ENCODE results near the gene ARHGAP26.
A peak's percentile ranks its signal among the peaks of the same experiment; 100 is the strongest.

ARHGAP26 gene

DNA sequence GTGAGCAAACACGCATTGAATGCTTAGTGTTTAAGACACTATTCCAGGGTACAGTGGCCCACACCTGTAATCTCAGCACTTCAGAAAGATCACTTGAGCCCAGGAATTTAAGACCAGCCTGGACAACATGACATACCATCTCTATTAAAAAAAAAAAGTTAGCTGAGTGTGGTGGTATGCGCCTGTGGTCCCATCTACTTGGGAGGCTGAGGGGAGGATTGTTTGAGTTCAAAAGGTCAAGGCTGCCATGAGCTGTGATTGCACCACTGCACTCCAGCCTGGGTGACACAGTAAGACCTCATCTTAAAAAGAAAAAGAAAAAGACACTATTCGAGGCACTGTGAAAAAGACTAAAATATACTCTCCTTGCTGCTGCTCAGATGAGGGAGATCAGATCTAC is 392.6 kb downstream of the ARHGAP26 start:
- Histone ChIP-seq H3K9me3 (ENCODE audit: control insufficient read depth, insufficient read depth, low read length) (no peaks in the 10 kb centered on the region), H3K9ac (ENCODE audit: low read depth, low read length) (no peak overlapping the region), H3K27ac (ENCODE audit: low read depth, low read length) (no peak overlapping the region), H3K27me3 (ENCODE audit: control insufficient read depth, insufficient read depth, low read length) (no peaks in the 10 kb centered on the region), H3K4me3 (ENCODE audit: low read depth, low read length) (no peak overlapping the region), H3K36me3 (ENCODE audit: control insufficient read depth, insufficient read depth, low read length) (no peaks in the 10 kb centered on the region), H3K4me1 (ENCODE audit: control insufficient read depth, insufficient read depth, low read length) (0 out of 2 replicates have a peak, but pooled peaks cover 2% of the 10 kb centered on the region)

DNA sequence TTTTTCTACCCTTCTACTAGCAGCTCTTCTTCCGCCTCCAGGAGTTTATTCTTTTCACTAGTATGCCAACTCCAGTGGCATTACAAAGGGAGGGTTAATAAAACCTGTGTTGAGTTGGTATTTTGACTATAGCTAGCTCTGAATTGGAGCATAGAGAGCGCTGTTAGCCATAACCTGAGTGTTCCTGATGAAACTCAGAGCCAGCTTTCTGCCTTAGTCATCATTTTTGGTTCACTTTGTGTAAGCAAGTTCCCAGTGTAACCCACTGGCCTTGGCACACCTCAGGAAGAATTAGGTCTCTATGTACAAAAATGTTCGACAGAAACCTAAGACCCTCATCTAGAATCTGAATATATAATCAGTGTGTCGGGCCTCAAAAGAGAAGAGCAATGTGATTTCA is 394.4 kb downstream of the ARHGAP26 start:
- H3K4me1 ChIP-seq (ENCODE audit: control insufficient read depth, insufficient read depth, low read length): peaks cover 6% of the 10 kb centered on the region; the same call in 1 of the 2 replicates
- no peaks in the 10 kb centered on the region for H3K36me3 ChIP-seq (ENCODE audit: control insufficient read depth, insufficient read depth, low read length)
- H3K27me3 ChIP-seq (ENCODE audit: control insufficient read depth, insufficient read depth, low read length): no peaks in the 10 kb centered on the region
- no peaks in the 10 kb centered on the region for H3K9me3 ChIP-seq (ENCODE audit: control insufficient read depth, insufficient read depth, low read length)
- H3K9ac ChIP-seq (ENCODE audit: low read depth, low read length): no peak overlapping the region
- H3K27ac ChIP-seq (ENCODE audit: low read depth, low read length): no peak overlapping the region
- H3K4me3 ChIP-seq (ENCODE audit: low read depth, low read length): no peak overlapping the region

DNA sequence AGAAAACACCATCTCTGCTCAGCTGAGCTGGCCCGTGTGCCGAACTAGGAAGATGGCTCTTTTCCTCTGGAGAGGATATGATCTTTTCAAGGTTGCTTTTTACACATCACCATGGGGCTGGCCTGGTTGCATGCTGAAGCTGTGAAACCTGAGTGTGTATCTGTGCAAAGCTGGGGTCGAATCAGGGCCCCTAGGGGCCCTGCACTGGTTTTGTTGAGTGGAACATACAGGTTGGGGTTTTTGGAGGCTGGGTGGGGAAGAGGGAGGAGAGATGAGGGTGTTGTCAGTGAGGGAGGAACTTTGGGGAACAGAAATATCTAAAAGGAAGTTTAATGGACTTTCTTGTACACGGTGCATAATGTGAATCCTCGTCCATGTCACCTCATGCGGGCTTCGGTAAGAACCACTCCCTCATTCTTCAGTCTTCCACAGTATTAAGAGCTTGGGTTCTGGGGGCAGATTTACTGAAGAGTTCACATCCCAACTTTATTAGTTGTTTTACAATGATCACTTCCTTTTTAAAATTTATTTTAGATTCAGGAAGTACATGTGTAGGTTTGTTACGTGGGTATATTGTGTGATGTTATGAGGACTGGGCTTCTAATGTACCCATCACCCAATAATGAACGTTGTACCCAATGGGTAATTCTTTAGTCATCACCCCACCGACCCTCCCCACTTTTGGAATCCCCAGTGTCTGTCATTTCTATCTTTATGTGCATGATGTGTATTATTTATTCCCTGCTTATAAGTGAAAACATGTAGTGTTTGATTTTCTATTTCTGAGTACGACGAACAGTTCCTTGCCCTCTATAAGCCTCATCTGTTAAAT is 395.1 kb downstream of the ARHGAP26 start:
- no peak overlapping the region for H3K9ac ChIP-seq (ENCODE audit: low read depth, low read length)

DNA sequence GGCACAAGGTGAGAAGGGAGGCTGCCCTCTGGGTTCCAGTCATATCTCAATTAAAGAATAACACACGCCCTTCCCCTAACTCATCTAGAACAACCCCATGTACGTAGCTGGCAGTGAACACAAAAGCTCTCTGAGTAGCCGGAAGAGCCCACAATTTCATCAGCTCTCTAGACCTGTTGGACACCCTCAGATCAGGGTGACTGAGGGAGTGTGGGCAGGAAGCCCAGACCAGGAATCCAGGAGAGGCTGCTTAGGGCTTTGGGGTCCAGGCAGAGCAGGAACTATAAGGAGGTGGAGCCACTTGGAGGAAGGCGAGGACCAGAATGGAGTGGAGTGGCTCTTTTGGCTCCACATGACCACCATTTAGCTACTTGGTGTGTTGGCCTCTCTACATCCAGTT is 395.9 kb downstream of the ARHGAP26 start:
- Histone ChIP-seq H3K9me3 (ENCODE audit: control insufficient read depth, insufficient read depth, low read length) (no peaks in the 10 kb centered on the region), H3K4me3 (ENCODE audit: low read depth, low read length) (no peak overlapping the region), H3K9ac (ENCODE audit: low read depth, low read length) (no peak overlapping the region), H3K36me3 (ENCODE audit: control insufficient read depth, insufficient read depth, low read length) (no peaks in the 10 kb centered on the region), H3K4me1 (ENCODE audit: control insufficient read depth, insufficient read depth, low read length) (peaks cover 11% of the 10 kb centered on the region; the same call in 1 of the 2 replicates), H3K27me3 (ENCODE audit: control insufficient read depth, insufficient read depth, low read length) (no peaks in the 10 kb centered on the region), H3K27ac (ENCODE audit: low read depth, low read length) (no peak overlapping the region)

More for the DNA sequence above, 395.1 kb downstream of the ARHGAP26 start:
- H3K36me3 ChIP-seq (ENCODE audit: control insufficient read depth, insufficient read depth, low read length): no peaks in the 10 kb centered on the region
- H3K27ac ChIP-seq (ENCODE audit: low read depth, low read length): no peak overlapping the region
- H3K27me3 ChIP-seq (ENCODE audit: control insufficient read depth, insufficient read depth, low read length): no peaks in the 10 kb centered on the region
- H3K4me1 ChIP-seq (ENCODE audit: control insufficient read depth, insufficient read depth, low read length): peaks cover 10% of the 10 kb centered on the region; the same call in 1 of the 2 replicates
- no peak overlapping the region for H3K4me3 ChIP-seq (ENCODE audit: low read depth, low read length)
- no peaks in the 10 kb centered on the region for H3K9me3 ChIP-seq (ENCODE audit: control insufficient read depth, insufficient read depth, low read length)

DNA sequence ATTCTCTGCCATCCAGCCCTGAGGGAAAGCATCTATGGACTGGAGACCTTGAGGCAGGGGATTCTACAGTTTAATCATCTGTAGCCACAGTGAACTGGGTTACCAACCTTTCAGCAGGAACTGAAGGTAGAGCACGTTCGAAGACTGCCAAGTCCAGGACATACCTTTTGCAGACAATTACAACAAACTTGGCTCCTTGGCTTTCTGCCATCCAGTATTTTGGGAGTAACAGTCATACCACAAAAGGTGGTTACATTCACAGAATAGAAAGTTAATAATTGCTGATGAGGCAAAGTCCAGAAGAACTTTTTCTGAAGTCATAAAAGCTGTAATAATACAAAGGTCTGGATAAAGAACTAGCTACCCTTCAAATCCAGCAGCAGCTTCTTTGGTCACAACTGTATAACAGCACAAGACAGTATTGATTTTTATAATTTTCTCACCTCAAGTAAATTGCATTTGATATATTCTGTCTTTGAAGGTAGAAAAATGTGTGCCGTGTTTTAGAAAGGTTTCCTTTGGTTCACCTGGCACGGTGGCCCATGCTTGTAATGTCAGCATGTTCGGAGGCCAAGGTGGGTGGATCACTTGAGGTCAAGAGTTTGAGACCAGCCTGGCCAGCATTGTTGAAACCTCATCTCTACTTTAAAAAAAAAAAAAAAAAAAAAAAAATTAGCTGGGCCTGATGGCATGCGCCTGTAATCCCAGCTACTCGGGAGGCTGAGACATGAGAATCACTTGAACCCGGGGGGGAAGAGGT is 396.7 kb downstream of the ARHGAP26 start:
- no peaks in the 10 kb centered on the region for H3K36me3 ChIP-seq (ENCODE audit: control insufficient read depth, insufficient read depth, low read length)
- no peak overlapping the region for H3K9ac ChIP-seq (ENCODE audit: low read depth, low read length)
- H3K27me3 ChIP-seq (ENCODE audit: control insufficient read depth, insufficient read depth, low read length): no peaks in the 10 kb centered on the region
- peaks cover 11% of the 10 kb centered on the region; the same call in 1 of the 2 replicates for H3K4me1 ChIP-seq (ENCODE audit: control insufficient read depth, insufficient read depth, low read length)
- H3K4me3 ChIP-seq (ENCODE audit: low read depth, low read length): no peak overlapping the region
- H3K27ac ChIP-seq (ENCODE audit: low read depth, low read length): no peak overlapping the region
- H3K9me3 ChIP-seq (ENCODE audit: control insufficient read depth, insufficient read depth, low read length): no peaks in the 10 kb centered on the region

DNA sequence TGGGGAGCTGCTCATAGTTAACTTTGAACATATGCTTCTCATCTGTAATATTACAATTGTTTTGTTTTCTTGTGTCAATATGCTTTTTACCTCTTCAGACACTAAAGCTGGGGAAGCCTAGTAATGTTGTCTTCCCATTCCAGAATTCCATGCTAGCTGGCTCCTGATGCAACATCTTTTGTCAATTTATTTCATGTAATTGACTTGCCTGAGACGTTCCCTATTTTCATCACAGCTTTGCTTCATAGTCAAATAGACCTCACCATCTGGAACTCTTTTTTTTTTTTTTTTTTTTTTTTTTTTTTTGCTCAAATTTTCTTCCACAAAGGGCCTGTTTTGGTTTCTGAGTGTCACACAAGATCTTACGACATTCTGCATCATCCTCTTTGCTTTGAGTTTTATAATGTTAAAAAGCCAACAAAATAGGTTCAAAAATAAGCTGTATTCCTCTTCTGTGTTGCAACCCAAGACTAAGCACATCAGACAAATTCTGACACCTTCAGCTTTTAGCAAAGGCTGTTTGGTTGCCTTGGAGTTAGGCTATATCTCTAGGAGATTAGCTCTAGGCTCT is 398.1 kb downstream of the ARHGAP26 start:
- H3K27ac ChIP-seq (ENCODE audit: low read depth, low read length): no peak overlapping the region
- H3K4me3 ChIP-seq (ENCODE audit: low read depth, low read length): no peak overlapping the region
- no peaks in the 10 kb centered on the region for H3K27me3 ChIP-seq (ENCODE audit: control insufficient read depth, insufficient read depth, low read length)
- H3K4me1 ChIP-seq (ENCODE audit: control insufficient read depth, insufficient read depth, low read length): peaks cover 11% of the 10 kb centered on the region; the same call in 1 of the 2 replicates
- H3K9me3 ChIP-seq (ENCODE audit: control insufficient read depth, insufficient read depth, low read length): no peaks in the 10 kb centered on the region
- H3K9ac ChIP-seq (ENCODE audit: low read depth, low read length): no peak overlapping the region
- H3K36me3 ChIP-seq (ENCODE audit: control insufficient read depth, insufficient read depth, low read length): no peaks in the 10 kb centered on the region

DNA sequence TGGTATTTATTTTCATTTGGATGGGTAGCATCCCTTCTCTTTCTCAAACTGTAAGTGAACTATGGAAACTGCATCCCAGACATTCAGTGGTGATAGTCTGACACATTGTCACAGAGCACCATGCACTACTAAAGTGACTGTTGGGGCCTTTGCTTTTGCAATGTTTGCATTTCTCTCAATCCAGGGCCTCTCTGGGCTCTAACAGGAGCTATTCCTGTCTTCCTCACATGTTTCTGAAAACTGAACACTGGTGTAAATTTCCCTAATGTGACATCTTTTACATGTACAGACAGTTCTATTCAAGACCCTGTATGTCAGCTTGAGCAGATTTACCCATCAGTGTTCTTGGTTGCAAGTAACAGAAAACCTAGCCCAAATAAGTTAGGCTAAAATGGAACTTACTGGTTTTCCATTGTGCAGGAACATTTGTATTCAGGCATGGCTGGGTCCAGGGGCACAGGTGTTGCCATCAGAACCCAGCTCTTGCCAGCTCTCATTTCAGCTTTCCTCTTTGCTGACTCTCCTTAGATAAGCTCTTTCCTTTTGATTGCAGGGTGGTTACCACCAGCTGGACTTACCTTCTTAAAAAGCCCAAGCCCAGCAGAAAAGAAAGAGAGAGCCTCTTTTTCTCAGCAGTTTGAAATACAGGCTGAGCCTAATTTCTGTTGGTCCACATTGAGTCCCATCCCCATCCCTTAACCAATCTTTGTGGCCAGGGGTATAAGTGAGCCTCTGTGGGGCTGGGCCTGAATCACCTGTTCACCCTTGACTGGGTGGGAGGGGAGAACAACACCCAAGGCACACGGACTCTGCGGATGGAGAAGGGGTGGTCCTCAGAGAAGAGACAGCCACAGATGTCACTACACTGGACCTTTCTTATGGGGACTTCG is 399.0 kb downstream of the ARHGAP26 start:
- H3K4me3 ChIP-seq (ENCODE audit: low read depth, low read length): no peak overlapping the region
- H3K9ac ChIP-seq (ENCODE audit: low read depth, low read length): no peak overlapping the region
- H3K4me1 ChIP-seq (ENCODE audit: control insufficient read depth, insufficient read depth, low read length): peaks cover 18% of the 10 kb centered on the region
- H3K36me3 ChIP-seq (ENCODE audit: control insufficient read depth, insufficient read depth, low read length): no peaks in the 10 kb centered on the region
- no peaks in the 10 kb centered on the region for H3K9me3 ChIP-seq (ENCODE audit: control insufficient read depth, insufficient read depth, low read length)
- H3K27ac ChIP-seq (ENCODE audit: low read depth, low read length): no peak overlapping the region
- no peaks in the 10 kb centered on the region for H3K27me3 ChIP-seq (ENCODE audit: control insufficient read depth, insufficient read depth, low read length)

DNA sequence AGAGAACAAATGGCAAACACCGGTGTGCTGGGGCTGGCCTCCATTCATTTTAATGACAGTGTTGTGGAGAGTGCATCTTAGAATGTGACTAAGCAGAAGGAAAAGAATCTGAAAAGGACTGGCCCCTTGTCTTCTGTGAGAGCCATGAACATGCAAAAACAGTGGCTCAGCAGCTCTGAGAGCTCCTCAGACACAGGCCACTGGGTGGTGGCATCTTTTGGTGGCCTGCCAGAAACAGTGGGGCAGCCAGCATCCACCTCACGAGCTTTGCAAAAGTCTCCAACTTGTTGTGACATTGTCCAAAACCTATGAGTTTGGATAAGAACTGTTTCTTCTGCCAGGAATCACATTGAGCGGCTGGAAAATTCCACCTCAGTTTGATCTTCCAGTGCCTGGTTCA is 399.9 kb downstream of the ARHGAP26 start:
- no peak overlapping the region for H3K27ac ChIP-seq (ENCODE audit: low read depth, low read length)
- peaks cover 26% of the 10 kb centered on the region for H3K4me1 ChIP-seq (ENCODE audit: control insufficient read depth, insufficient read depth, low read length)
- no peak overlapping the region for H3K4me3 ChIP-seq (ENCODE audit: low read depth, low read length)
- H3K9me3 ChIP-seq (ENCODE audit: control insufficient read depth, insufficient read depth, low read length): no peaks in the 10 kb centered on the region
- H3K27me3 ChIP-seq (ENCODE audit: control insufficient read depth, insufficient read depth, low read length): no peaks in the 10 kb centered on the region
- no peak overlapping the region for H3K9ac ChIP-seq (ENCODE audit: low read depth, low read length)
- H3K36me3 ChIP-seq (ENCODE audit: control insufficient read depth, insufficient read depth, low read length): no peaks in the 10 kb centered on the region

DNA sequence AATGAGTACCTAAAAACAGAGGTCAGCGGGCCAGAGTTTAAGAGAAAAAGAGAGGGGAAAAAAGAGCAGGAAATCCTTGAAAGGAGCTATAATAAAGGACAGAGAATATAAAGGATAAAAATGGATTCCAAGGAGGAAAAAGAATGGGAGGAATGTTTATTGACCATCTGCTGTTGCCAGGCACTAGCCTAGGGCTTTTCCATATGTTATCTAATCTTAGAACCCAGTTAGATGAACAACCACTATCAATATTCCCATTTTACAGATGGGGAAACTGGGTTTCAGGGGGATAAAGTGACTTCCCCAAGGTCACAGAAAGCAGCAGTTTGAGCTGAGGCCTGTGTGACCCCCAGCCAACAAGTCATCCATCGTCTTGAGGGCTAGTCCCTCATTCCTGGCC is 400.8 kb downstream of the ARHGAP26 start:
- Histone ChIP-seq H3K27me3 (ENCODE audit: control insufficient read depth, insufficient read depth, low read length) (no peaks in the 10 kb centered on the region), H3K4me1 (ENCODE audit: control insufficient read depth, insufficient read depth, low read length) (peaks cover 27% of the 10 kb centered on the region), H3K9me3 (ENCODE audit: control insufficient read depth, insufficient read depth, low read length) (no peaks in the 10 kb centered on the region), H3K4me3 (ENCODE audit: low read depth, low read length) (no peak overlapping the region), H3K36me3 (ENCODE audit: control insufficient read depth, insufficient read depth, low read length) (no peaks in the 10 kb centered on the region), H3K27ac (ENCODE audit: low read depth, low read length) (no peak overlapping the region), H3K9ac (ENCODE audit: low read depth, low read length) (no peak overlapping the region)

DNA sequence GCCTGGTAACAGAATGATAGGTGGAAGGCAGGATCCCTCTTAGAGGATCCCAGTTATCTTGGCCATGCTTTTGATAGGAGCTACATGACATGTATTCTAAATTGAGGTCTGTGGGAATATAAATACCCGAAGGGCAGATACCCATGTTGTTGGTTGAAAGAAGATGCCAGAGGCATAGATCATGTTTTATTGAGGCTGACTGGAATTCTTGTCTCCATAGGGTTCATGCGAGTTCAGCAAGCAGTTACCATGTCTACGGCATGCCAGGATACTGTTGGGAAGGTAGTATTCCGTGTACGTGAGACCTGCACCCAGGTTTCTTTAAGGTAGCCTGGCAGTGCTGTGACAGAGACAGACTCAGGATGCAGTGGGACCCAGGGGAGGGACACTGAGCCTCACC is 402.6 kb downstream of the ARHGAP26 start:
- Histone ChIP-seq H3K36me3 (ENCODE audit: control insufficient read depth, insufficient read depth, low read length) (no peaks in the 10 kb centered on the region), H3K4me3 (ENCODE audit: low read depth, low read length) (no peak overlapping the region), H3K4me1 (ENCODE audit: control insufficient read depth, insufficient read depth, low read length) (peaks cover 25% of the 10 kb centered on the region), H3K9ac (ENCODE audit: low read depth, low read length) (no peak overlapping the region), H3K9me3 (ENCODE audit: control insufficient read depth, insufficient read depth, low read length) (no peaks in the 10 kb centered on the region), H3K27me3 (ENCODE audit: control insufficient read depth, insufficient read depth, low read length) (no peaks in the 10 kb centered on the region), H3K27ac (ENCODE audit: low read depth, low read length) (peak overlapping the region; percentile 70)
